OCI-LY3 (cell line): ENCODE results near the gene PIERCE2.

ENCODE experiments used
- CTCF ChIP-seq: fragments of 200-600, 300-600 bp; sonication (generic); IDR thresholded peaks from 2 replicates; pipeline ENCODE4 v1.5.1; 2014; ENCODE audit warnings: antibody characterized with exemption, low read length, low read depth
- EZH2phosphoT487 ChIP-seq: fragments of 200-600 bp; shearing (Covaris generic); IDR thresholded peaks from 2 replicates; pipeline ENCODE4 v1.6.1; 2018; ENCODE audit warnings: antibody characterized with exemption, mixed run types, low read depth

GRCh38 chr15:55394694-55395093 lies 13.6 kb upstream of the PIERCE2 start:
- TF ChIP-seq CTCF (no peak), EZH2phosphoT487 (no peak)
